Activated CD8-positive, alpha-beta memory T cell treated with anti-CD3 and anti-CD28 coated beads, Interleukin-2, amount 10 ng/mL, durations not matched to agents 7 days and 5 days (primary cell): ENCODE results near the gene ZNF598. TPM values are rescaled to one million over a fixed set of nuclear protein-coding genes. Genes with fewer than 3 reads are reported as not detected.

Source experiments
- ATAC-seq: fragments of 150-1000 bp; cut with Tn5 transposase; one replicate; pipeline ENCODE4 v1.10.0; 2021; ENCODE audit warnings: moderate library complexity
- CTCF ChIA-PET: fragments of 350-600 bp; sonication (Branson Sonifier 250); formaldehyde crosslinking; loops from one replicate; lab custom pipeline; 2021; ENCODE audit warnings: antibody characterized with exemption; lab: Charles Lee
- DNase-seq: peaks from one replicate; pipeline ENCODE4 v3.0.0-alpha.2; 2020
- H3K27ac Mint-ChIP-seq: one replicate; pipeline ENCODE4 v1.8.0; 2021; ENCODE audit warnings: mild to moderate bottlenecking, mixed read lengths
- H3K27me3 Mint-ChIP-seq: one replicate; pipeline ENCODE4 v1.8.0; 2021; ENCODE audit warnings: mixed read lengths
- H3K36me3 Mint-ChIP-seq: one replicate; pipeline ENCODE4 v1.8.0; 2021; ENCODE audit warnings: mild to moderate bottlenecking, mixed read lengths
- H3K4me1 Mint-ChIP-seq: one replicate; pipeline ENCODE4 v1.8.0; 2021; ENCODE audit warnings: mixed read lengths
- H3K4me3 Mint-ChIP-seq: one replicate; pipeline ENCODE4 v1.8.0; 2021; ENCODE audit warnings: mild to moderate bottlenecking, moderate library complexity, mixed read lengths
- H3K9me3 Mint-ChIP-seq: one replicate; pipeline ENCODE4 v1.8.0; 2022; ENCODE audit warnings: low read depth, mixed read lengths
- total RNA-seq, 2 experiments: library from RNA; stranded (reverse); gene quantifications; one replicate each; pipeline ENCODE4 v1.2.3, GENCODE V29; 2021

Gene ZNF598
- total RNA-seq, 2 experiments from 2014 or later, result 76.2 to 94.5 TPM

DNA sequence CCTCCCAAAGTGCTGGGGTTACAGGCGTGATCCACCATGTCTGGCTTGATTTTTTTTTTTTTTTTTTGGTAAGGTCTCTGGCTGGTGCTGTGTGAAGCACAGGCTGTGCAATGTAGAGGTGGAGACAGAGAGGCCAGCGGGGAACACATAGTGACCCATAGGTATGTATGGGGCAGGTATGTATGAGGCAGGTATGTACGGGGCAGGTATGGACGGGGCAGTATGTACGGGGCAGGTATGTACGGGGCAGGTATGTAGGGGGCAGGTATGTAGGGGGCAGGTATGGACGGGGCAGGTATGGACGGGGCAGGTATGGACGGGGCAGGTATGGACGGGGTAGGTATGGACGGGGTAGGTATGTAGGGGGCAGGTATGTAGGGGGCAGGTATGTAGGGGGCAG lies 60.1 kb downstream of the ZNF598 start:
- H3K4me3 Mint-ChIP-seq, result no peak overlapping the region
- no peaks in the 10 kb centered on the region for H3K36me3 Mint-ChIP-seq
- H3K27me3 Mint-ChIP-seq, result no peaks in the 10 kb centered on the region
- DNase-seq (no peak), ATAC-seq (no peak)
- no peak overlapping the region for H3K27ac Mint-ChIP-seq
- no peaks in the 10 kb centered on the region for H3K9me3 Mint-ChIP-seq
- peaks cover 5% of the 10 kb centered on the region for H3K4me1 Mint-ChIP-seq
- CTCF ChIA-PET, result interaction anchor here (1.2 kb wide), 1 partner anchor 36 kb away, joined by 3 read pairs; no protein-coding TSS in a partner anchor

Other genes with a start within 250 kb of the ZNF598 start
- gene NME3, start 238.3 kb downstream of the ZNF598 start, total RNA-seq, result 10 to 100 TPM; 46.0 to 50.4 TPM
- gene EME2, start 237.0 kb downstream of the ZNF598 start, total RNA-seq, result 10 to 100 TPM; 22.3 to 34.6 TPM
- 100 to 1,000 TPM; 134 to 154 TPM for gene MRPS34, start 236.7 kb downstream of the ZNF598 start, total RNA-seq
- gene SPSB3, start 227.2 kb downstream of the ZNF598 start, total RNA-seq, result 10 to 100 TPM; 35.7 to 36.5 TPM
- gene NUBP2, start 226.9 kb downstream of the ZNF598 start, total RNA-seq, result 10 to 100 TPM; 52.5 to 64.0 TPM
- gene IGFALS, start 216.1 kb downstream of the ZNF598 start, total RNA-seq, result not detected
- 10 to 100 TPM; 44.1 to 44.2 TPM for gene HAGH, start 183.0 kb downstream of the ZNF598 start, total RNA-seq
- 10 to 100 TPM; 11.3 to 12.9 TPM for gene FAHD1, start 182.6 kb downstream of the ZNF598 start, total RNA-seq
- gene MEIOB, start 137.7 kb downstream of the ZNF598 start, total RNA-seq, result not detected
- gene HS3ST6, start 91.4 kb downstream of the ZNF598 start, total RNA-seq, result not detected
- 10 to 100 TPM; 14.5 to 19.8 TPM for gene MSRB1, start 66.6 kb downstream of the ZNF598 start, total RNA-seq
- under 1 TPM in 1 of 2 experiments, not detected in 1; 0.42 TPM for gene RPL3L, start 55.1 kb downstream of the ZNF598 start, total RNA-seq
- gene NDUFB10, start 50.3 kb downstream of the ZNF598 start, total RNA-seq, result 100 to 1,000 TPM; 148 to 158 TPM
- 1,000 to 10,000 TPM; 2,823 to 3,048 TPM for gene RPS2, start 45.0 kb downstream of the ZNF598 start, total RNA-seq
- not detected for gene RNF151, start 43.0 kb downstream of the ZNF598 start, total RNA-seq
- 10 to 100 TPM; 41.9 to 42.3 TPM for gene TBL3, start 37.8 kb downstream of the ZNF598 start, total RNA-seq
- under 1 TPM in 1 of 2 experiments, not detected in 1; 0.26 TPM for gene NOXO1, start 28.4 kb downstream of the ZNF598 start, total RNA-seq
- gene GFER, start 25.6 kb downstream of the ZNF598 start, total RNA-seq, result 10 to 100 TPM; 33.5 to 40.9 TPM
- 10 to 100 TPM in 1 of 2 experiments, 1 to 10 TPM in 1; 6.4 to 17.6 TPM for gene SYNGR3, start 19.9 kb downstream of the ZNF598 start, total RNA-seq
- gene NPW, start 10.0 kb upstream of the ZNF598 start, total RNA-seq, result 1 to 10 TPM; 1.1 to 6.3 TPM
- 1 to 10 TPM; 1.3 to 2.2 TPM for gene NHERF2, start 17.1 kb upstream of the ZNF598 start, total RNA-seq
- 10 to 100 TPM; 34.3 to 37.5 TPM for gene NTHL1, start 38.0 kb upstream of the ZNF598 start, total RNA-seq
- 100 to 1,000 TPM; 101 to 115 TPM for gene TSC2, start 38.2 kb upstream of the ZNF598 start, total RNA-seq
- 100 to 1,000 TPM in 1 of 2 experiments, 10 to 100 TPM in 1; 60.1 to 100 TPM for gene PKD1, start 126.1 kb upstream of the ZNF598 start, total RNA-seq
- gene RAB26, start 138.8 kb upstream of the ZNF598 start, total RNA-seq, result under 1 TPM; 0.68 to 0.70 TPM
- gene TRAF7, start 146.0 kb upstream of the ZNF598 start, total RNA-seq, result 10 to 100 TPM; 59.5 to 72.9 TPM
- under 1 TPM in 1 of 2 experiments, not detected in 1; 0.09 TPM for gene CASKIN1, start 186.8 kb upstream of the ZNF598 start, total RNA-seq
- gene MLST8, start 195.6 kb upstream of the ZNF598 start, total RNA-seq, result 10 to 100 TPM; 38.9 to 45.7 TPM
- gene BRICD5, start 201.0 kb upstream of the ZNF598 start, total RNA-seq, result 10 to 100 TPM; 13.2 to 20.4 TPM
- 10 to 100 TPM; 29.8 to 34.8 TPM for gene PGP, start 205.0 kb upstream of the ZNF598 start, total RNA-seq
- 10 to 100 TPM; 31.3 to 37.1 TPM for gene E4F1, start 213.8 kb upstream of the ZNF598 start, total RNA-seq
- 1 to 10 TPM; 1.5 to 2.0 TPM for gene DNASE1L2, start 226.6 kb upstream of the ZNF598 start, total RNA-seq
- 10 to 100 TPM; 48.9 to 57.3 TPM for gene ECI1, start 241.8 kb upstream of the ZNF598 start, total RNA-seq